HG03460 (cell line): Measurements from ENCODE around the gene KDM8.
"Not testable (repeated sequence)": the region's sequence is repeated elsewhere in the genome, so short reads cannot be mapped to it uniquely, and the experiment has no call there.

Experiments
- ATAC-seq: cut with Tn5 transposase; IDR thresholded peaks from one replicate; pipeline ENCODE4 v1.9.1; 2021; ENCODE audit not compliant: unreplicated experiment

Gene KDM8

GRCh38 chr16:27240948-27241531 is 37.7 kb downstream of the KDM8 start:
- ATAC-seq: no peak

GRCh38 chr16:27241658-27242057 is 38.3 kb downstream of the KDM8 start:
- ATAC-seq: no peak

- ATAC-seq: no peak
These were observed 39.1 kb downstream of the KDM8 start for GRCh38 chr16:27242398-27242797.

GRCh38 chr16:27242868-27243590 is 39.7 kb downstream of the KDM8 start:
- peak; percentile 68 for ATAC-seq

- ATAC-seq: no peak
These were observed 40.5 kb downstream of the KDM8 start for GRCh38 chr16:27243725-27244362.

- ATAC-seq: no peak
These were observed 41.0 kb downstream of the KDM8 start for GRCh38 chr16:27244363-27244755.

- no peak for ATAC-seq
These were observed 42.2 kb downstream of the KDM8 start for GRCh38 chr16:27245276-27246172.

GRCh38 chr16:27246439-27246838 is 43.1 kb downstream of the KDM8 start:
- no peak for ATAC-seq

- ATAC-seq: not testable (repeated sequence)
These were observed 43.8 kb downstream of the KDM8 start for GRCh38 chr16:27247076-27247475.

GRCh38 chr16:27248036-27248435 is 44.7 kb downstream of the KDM8 start:
- ATAC-seq: no peak

- ATAC-seq: not testable (repeated sequence)
These were observed 45.6 kb downstream of the KDM8 start for GRCh38 chr16:27248886-27249285.

GRCh38 chr16:27251541-27252205 is 48.3 kb downstream of the KDM8 start:
- ATAC-seq: no peak

- no peak for ATAC-seq
These were observed 48.9 kb downstream of the KDM8 start for GRCh38 chr16:27252206-27252585.

GRCh38 chr16:27253526-27253930 is 50.2 kb downstream of the KDM8 start:
- ATAC-seq: no peak

- peak; percentile 64 for ATAC-seq
These were observed 51.0 kb downstream of the KDM8 start for GRCh38 chr16:27254262-27254811.

GRCh38 chr16:27256861-27257260 is 53.5 kb downstream of the KDM8 start:
- no peak for ATAC-seq

- no peak for ATAC-seq
These were observed 53.9 kb downstream of the KDM8 start for GRCh38 chr16:27257271-27257670.

- ATAC-seq: no peak
These were observed 55.0 kb downstream of the KDM8 start for GRCh38 chr16:27258241-27258734.

- ATAC-seq: no peak
These were observed 56.4 kb downstream of the KDM8 start for GRCh38 chr16:27259710-27260109.

GRCh38 chr16:27262904-27263423 is 59.6 kb downstream of the KDM8 start:
- not testable (repeated sequence) for ATAC-seq
